HG03097 (cell line): Measurements from ENCODE around the gene UBR4.

Experiments
- ATAC-seq: cut with Tn5 transposase; IDR thresholded peaks from one replicate; pipeline ENCODE4 v1.9.1; 2021; ENCODE audit not compliant: unreplicated experiment, low FRiP score

Gene UBR4

DNA sequence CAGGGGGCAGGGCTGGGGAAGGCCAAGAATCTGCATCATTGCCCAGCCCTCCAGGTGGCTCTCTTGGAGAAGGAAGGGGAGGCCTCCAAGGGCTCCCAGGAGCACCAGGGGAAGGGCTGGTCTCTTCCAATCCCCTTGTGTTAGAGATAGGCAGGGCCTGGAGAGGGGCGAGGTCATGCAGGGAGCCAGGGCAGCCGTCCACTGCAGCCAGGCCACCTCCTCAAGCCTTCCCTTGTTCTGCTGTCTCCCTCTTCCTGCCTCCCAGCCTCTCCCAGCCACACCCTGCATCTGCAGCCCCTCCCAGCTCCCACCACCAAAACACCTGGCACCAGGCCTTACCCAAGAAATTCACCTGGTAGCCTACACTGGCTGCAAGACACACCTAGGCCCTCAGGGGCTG lies 148.3 kb downstream of the UBR4 start:
- no peak for ATAC-seq

DNA sequence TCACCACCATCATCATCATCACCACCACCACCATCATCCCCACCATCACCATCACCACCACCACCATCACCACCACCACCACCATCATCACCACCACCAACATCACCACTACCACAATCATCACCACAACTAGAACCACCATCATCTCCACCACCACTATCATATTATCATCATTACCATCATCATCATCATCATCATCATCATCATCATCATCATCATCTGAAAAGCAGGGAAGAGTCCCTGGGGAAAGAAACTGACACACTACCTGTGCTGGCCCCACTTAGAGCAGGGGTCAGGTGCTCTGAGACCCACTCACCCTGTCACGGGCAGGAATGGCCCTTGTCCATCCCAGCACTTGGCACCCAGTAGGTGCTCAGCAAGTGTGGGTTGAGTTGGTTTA lies 148.7 kb downstream of the UBR4 start:
- no peak for ATAC-seq

DNA sequence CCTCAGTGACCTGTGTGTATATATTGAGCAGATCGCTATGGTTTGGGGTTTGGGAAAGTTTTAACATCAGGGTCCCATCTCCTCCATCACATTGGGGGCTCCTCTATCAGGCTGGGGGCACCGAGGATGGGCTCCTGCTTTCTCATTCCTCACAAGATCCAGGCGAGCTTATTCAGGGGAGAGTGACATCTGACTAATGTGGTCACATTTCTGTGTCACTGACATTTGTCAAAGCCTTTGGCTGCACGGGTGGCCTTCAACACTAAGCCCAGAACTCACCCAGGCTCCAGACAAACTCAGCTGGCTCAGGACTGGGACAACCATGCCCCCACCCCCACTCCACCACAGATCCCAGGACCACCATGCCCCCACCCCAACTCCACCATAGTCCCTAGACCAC lies 150.3 kb downstream of the UBR4 start:
- no peak for ATAC-seq

DNA sequence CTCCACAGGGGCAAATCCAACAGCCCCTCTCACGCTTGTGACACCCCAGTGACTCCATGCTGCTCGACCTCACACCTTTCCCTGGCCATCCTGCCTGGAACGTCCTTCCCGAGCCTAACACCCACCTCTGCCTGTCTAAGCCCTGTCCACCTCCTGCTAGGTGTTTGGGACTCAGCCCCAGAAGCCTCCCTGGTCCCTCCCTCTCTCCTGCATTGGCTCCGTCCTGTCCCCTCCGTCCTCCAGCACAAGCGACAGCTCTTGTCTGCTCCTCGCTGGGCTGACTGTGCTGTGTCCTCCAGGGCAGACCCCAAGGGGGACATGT lies 151.6 kb downstream of the UBR4 start:
- no peak for ATAC-seq

DNA sequence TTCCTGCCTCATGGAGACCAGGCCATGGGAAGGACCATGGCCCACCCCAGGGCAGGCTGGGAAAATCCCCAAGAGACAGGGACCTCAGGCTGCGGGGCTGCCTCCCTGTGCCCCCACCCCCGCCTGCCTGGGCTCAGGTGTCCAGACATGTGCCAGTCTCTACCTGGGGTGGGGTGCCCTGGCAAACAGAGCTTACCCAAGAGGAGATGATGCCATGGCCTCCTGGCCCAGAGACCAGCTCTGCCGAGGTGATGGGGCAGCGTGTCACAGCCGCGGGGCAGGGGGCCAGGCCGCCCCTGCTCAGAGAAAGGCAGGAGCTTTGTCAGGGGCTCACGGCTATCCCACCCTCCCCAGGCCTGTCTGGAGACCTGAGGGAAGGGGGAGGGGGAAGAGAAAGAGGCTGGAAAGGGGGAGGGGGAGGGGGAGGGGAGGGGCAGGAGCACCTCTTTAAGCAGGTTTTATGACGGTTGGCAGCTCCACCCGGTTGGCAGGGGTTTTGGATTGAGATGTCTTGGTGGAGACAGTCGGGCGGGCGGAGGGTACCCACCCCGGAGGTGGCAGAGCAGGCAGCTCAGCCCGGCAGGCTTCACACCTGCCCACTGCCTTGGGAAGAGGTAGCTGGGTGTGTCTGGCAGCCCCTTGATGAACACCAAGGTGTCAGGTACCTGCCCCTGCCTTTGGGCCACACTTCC lies 152.1 kb downstream of the UBR4 start:
- no peak for ATAC-seq

DNA sequence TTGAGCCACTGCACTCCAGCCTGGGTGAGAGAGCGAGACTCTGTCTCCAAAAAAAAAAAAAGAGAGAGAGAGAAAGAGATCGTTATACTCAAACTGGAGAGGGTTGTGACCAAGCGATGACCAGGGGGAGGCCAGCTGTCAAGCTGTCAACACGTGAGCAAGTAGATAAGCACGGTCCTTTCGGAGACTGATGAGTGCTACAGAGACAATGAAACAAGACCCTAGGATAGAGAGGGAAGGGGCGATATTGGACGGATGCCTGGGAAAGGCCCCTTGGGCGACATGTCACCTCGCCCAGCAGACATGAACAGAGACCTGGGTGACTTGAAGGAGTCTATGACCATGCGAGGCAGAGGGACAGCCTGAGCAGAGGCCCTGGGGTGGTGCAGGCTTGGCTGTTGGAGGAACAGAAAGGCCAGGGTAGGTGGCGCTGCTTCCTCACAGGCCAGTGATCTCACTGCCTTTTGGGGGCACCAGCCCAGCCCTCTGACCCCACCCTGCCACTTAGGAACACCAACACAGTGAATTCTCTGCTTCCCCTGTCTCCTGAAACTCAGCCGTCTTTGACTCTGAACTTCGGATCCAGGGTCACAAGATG lies 152.8 kb downstream of the UBR4 start:
- no peak for ATAC-seq

DNA sequence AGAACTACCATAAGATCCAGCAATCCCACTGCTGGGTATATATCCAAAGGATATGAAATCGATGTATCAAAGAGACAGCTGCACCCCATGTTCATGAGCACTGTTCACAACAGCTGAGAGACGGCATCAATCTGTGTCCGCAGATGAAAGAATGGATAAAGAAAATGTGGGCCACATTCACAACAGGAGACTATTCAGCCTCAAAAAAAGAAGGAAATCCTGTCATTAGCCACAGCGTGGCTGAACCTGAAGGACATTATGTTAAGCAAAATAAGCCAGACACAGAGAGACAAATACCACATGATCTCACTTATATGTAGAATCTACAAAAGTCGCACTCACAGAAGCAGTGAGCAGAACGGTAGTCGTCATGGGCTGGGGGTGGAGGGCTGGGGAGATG lies 154.4 kb downstream of the UBR4 start:
- ATAC-seq = no peak

DNA sequence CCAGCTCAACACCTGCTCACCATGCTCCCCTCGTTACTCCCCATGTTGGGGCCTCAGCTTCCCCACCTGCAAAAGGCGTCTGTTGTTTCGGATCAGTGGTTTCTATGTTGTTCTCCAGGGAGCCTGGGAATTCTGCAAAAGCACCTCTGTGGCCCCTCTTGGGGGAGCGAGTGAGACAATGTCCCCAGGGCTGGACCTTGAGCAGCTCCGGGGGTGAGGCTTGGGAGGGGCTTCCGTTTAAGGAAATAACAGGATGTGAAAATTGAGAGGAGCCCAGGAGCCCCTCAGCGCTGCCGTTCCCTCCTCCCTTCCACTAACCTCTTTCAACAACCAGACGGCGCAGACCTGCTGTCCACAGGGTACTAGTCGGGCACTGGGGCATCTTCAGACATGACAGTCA lies 155.1 kb downstream of the UBR4 start:
- no peak for ATAC-seq

DNA sequence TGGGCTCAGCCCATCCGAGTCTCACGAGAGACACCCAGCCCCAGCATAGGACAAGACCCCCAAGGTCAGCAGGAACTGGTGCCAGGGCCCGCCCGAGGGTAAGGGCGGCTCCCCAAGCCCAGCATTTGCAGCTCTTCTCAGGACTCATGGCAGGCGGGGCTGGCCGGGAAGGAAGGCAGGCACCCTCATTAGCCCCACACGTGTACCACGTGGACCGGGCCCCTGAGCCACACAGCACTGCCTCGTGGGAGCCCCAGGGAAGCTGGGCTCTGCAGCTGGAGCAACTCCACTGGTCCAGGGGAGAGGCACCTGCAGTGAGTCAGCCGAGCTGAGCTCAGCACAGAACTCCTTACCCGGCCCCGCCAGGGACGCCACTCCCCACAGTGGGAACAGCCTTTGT lies 155.8 kb downstream of the UBR4 start:
- ATAC-seq = no peak

DNA sequence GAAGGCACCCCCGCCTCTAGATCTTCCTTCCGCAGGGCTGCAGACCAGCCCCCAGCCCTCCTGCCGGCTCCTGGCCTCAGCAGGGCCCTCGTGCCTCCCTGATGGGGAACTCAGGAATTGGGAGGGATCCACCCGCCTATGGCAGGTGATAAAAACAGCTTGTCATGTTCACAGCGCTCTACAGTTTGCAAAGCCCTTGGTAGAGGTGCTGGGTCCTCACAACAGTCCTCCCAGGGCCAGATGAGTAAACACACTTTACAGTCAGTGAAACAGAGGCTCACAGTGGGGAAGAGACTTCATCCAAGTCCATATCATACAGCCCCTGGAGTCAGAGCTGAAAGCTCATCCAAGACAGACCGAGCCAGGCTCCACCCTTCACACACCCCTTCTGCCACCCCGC lies 156.6 kb downstream of the UBR4 start:
- ATAC-seq = no peak

DNA sequence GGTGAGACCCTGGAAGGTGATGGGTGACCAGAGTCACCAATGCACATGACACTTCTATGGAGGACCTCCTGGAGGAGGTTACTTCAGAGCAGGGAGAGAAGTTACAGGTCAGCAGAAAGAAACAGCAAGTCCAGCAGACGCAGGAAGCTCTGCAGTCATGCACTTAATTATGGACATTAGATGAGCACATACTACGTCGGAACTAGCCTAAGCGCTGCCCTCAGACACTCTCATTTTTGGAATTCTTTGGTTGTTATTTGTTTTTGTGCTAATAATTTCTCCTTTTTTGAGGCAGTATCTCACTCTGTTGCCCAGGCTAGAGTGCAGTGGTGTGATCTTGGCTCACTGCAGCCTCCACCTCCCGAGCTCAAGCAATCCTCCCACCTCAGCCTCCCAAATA lies 160.3 kb downstream of the UBR4 start:
- no peak for ATAC-seq

DNA sequence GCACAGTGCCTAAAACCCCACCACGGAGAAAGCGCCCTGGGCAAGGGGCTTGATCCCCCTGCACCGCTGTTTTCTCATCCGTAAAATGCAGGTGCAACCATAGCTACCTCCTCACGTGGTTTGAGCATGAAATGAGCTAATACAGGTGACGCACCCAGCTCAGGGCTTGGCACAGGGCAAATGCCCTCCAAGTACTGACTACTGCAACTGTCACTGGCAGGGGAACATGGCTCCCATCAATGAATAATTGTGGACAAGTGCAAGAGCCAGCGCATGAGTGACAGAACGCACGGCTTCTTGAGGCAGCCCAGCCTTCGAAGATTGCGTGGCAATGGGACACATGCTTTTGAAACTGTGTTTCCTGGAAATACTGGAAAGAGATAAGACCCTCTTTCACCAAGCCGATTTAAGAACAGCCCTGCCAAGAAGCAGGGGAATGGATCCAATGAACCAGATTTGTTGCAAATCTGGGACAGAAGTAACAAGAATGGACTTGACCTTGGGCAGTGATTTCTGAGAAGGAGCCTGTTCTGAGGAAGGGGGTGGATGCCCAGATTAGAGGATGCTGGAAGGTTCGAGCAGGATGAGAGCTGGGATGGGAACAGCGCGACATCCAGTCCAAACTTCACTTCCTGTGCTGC lies 160.8 kb downstream of the UBR4 start:
- no peak for ATAC-seq

DNA sequence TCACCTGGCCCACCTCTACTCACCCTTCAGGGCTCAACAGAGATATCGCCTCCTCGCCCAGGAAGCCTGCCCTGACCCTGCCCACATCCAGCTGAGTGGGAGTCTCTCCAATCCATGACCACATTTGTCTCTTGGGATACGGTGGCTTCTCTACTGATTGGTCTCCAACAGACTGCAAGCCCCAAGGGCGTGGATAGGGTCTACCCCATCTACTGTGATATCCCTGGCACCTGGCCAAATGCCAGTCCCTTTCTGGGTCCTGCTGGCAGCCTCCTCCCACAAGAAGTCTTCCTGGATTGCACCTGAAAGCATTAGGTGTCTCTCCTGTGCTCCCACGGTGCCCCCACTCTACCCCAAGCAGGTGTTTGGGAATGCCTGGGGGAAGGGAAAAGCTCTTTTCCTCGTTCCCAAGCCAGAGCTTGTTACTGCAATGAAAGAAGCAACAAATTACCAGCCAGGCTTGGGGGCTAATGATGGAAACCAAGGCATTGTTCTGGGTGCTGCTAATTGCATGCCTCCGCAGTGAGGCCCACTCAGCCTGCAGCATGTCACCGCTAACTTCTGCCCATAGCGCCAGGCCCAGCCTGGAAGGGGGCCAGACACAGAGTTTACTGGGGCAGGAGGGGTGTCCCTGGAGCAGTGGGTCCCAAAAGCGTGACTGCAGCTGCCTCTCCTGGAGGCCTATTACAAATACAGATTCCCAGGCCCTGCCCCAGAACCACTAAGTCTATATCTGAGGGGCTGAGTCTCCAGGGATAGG lies 162.9 kb downstream of the UBR4 start:
- ATAC-seq = no peak

DNA sequence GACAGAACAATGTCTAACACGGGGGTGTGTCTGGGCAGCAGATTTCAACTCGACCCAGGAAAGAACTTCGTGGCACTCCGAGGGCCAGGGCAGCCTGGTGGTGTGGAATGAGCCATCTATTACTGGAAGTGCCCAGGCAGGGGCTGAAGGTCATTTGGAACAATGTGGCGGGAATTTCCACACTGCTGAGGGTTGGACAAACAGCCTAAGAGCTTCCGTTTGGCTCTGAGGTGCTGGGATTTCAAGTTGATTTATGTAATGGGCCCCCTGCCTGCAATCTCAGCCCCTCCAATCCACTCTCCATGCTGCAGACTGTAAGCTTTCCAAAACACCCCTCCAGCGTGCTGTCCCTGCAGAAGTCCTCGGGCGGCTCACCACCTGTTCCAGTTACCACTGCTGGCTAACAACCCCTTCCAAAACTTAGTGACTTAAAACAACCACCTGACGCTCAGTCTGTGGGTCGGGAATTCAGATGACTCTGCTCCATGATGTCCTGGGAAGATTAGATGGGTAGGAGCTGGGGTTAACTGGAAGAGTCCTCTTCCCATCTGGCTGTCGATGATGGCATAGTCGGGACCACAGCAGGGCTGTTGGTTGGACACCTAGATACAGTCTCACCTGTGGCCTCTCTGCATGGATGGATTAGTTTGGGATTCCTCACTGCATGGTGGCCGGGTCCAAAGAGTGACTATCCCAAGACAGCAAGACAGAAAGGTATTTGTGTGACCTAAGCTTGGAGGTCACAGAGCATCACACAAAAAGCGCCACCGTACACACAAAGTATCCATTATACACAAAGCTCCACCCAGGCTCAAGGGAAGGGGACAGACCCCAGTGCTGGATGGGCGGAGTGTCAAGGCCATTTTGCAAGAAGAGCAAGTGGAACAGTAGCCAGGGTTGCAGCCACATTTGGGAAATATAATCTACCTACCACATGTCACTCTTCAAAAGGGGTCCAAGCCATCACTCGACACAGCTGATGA lies 163.9 kb downstream of the UBR4 start:
- ATAC-seq = no peak

DNA sequence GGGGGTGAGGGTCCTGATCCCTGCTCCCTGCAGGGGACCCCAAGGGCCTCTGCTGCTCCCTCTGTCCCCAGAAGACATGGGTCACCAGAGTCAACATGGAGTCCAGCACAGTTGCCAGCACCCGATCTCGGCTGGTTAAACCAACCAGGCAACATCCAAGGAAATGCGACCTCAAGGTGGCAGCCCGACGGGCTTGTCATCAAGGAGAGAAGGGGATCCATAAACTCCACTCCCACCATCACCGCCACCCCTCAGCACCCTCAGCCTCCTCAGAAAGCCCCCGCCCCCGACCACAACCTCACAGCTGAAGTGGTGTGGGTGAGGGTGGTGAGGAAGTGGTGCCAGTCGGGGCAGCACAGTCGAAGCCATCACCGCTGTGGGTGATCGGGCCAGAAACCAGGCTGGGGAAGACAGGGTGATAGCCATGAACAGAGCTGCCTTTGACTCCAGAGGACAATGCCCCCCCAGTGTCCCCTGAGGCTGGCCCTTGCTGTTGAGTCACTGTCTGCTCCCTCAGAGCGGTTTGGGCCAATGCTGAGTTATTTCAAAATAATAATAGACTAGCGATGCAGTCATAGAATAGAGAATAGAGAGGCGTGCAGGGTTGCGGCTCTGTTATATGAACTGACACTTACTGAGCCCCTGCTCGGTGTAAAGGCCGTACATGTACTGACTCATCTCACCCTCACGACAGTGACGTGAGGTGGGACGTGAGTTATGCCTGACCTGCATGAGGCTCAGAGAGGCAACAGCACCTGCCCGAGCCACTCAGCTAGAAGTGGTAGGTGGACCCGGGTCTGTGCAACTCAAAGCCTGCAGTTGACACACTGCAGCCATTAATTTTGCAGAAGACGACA lies 164.9 kb downstream of the UBR4 start:
- no peak for ATAC-seq

DNA sequence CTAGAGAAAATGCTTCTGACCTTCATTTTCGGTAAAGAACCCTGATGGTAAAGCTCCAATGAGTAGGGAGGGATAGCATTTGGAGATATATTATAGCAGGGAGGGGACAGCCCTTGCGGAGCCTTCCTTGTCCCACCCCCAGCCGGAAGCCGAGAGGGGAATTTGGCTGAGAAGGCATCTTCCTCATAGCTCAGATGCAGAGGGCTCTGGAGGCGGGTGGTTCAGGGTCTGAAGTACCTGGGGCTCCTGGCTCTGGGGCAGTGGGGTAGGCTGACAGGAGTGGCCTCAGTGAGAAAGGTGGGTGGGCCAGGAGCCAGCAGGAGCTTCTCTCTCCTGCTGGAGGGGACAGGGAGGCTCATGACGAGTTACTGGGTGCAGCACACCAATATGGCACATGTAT lies 165.6 kb downstream of the UBR4 start:
- ATAC-seq = no peak

DNA sequence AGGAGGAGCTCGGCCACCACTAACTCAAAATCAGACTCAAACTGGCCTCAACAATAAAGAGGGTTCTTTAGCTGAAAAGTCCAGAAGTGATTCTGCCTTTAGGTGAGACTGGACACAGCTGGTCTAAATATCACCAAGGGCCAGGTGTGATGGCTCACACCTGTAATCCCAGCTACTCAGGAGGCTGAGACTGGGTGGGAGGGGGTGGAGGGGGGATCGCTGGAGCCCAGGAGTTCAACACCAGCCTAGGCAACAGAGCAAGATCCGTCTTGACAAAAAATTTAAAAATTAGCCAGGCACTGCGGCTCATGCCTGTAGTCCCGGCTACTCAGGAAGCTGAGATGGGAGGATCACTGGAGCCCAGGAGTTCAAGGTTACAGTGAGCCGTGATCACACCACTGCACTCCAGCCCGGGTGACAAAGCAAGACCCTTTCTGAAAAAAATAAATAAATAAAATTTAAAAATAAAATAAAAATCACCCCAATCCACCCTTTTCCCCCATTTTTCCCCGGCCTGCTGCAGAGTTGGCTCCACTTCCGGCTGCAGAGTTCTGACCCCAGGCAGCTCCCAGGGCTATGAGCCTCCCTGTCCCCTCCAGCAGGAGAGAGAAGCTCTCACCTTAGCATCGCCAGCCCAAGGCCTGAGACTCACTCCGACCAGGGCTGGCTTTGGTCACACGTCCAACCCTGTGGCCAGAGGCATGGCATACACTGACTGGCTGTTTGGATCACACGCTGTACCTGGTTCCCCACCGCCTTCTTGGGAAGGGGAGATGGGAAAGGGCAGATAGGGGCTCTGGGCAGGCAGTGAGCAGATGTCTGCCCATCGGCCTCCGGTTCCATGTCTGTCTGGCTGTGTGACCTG lies 166.3 kb downstream of the UBR4 start:
- no peak for ATAC-seq

DNA sequence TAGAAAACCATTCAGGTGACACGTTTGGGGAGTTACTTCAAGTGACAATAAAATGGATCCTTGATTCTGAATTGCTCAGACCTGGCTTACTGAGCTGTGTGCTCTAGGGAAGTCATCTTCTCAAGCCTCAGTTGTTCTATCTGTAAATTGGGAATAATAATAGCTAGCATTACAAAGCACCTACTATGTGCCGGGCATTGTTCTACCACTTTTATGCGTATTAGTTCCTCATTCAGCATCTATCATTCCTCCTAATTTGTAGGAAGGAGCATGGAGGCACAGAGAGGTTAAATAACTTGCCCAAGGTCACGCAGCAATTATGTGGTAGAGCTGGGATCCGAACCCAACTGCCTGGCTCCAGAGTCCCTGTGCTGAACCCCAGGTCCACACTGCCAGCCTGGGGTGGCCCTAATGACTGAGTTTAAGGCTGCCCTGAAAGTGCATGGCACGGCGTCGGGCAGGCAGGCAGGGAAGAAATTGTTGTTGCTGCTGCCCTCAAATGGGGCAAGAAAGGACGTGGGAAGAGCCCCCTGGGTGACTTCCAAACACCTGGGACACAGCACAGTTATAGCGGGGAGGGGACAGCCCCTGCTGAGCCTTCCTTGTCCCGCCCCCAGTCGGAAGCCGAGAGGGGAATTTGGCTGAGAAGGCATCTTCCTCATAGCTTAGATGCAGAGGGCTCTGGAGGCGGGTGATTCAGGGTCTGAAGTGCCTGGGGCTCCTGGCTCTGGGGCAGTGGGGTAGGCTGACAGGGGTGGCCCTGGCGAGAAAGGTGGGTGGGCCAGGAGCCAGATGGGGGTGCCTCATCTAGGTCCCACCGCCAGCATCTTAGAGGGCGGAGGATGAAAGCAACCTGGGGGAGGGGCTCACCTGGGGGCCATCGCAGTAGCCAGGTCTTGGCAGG lies 167.1 kb downstream of the UBR4 start:
- no peak for ATAC-seq
